Measurements from ENCODE around the gene ZNF362.
"Not testable (repeated sequence)": the region's sequence is repeated elsewhere in the genome, so short reads cannot be mapped to it uniquely, and the experiment has no call there.

Gene ZNF362

GRCh38 chr1:33287317-33287716 lies 31.0 kb downstream of the ZNF362 start:
- no peak for DNase-seq (ENCODE audit: low spot score)

- no peak for DNase-seq (ENCODE audit: low spot score)
These were observed 32.9 kb downstream of the ZNF362 start for GRCh38 chr1:33288976-33289857.

- no peak for DNase-seq (ENCODE audit: low spot score)
These were observed 33.5 kb downstream of the ZNF362 start for GRCh38 chr1:33289858-33290154.

- DNase-seq (ENCODE audit: low spot score) = not testable (repeated sequence)
These were observed 34.3 kb downstream of the ZNF362 start for GRCh38 chr1:33290615-33291014.

DNA sequence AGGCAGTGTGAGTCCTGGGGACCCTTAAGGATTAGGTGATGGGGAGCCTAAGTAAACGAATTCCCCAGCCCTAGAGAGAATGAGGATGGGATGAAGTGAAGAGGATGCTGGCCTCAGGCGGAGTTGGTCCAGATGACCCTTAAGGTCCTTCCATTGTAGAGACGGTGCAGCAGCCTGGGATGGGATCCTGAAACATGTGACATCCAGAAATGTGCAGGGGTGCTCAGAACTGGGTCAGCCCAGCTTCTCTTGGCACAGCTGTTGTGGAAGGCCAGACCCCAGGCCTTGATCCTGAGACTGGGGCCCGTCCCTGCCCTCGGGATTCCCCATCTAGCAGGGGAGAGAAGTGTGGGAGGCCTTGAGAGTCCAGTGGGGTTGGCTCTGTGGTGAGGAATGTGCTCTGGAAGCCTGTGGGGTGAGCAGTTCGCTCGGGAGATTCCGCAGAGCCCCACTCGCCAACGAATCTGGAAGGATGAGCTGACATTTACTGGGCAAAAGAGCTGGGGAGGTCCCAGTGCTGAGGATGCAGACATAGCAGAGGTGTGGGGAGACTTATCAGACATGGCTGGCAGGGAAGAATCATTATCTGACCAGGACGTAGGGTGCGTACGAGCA lies 36.5 kb downstream of the ZNF362 start:
- no peak for DNase-seq (ENCODE audit: low spot score)

GRCh38 chr1:33294071-33295010 lies 38.0 kb downstream of the ZNF362 start:
- DNase-seq (ENCODE audit: low spot score) = no peak

DNA sequence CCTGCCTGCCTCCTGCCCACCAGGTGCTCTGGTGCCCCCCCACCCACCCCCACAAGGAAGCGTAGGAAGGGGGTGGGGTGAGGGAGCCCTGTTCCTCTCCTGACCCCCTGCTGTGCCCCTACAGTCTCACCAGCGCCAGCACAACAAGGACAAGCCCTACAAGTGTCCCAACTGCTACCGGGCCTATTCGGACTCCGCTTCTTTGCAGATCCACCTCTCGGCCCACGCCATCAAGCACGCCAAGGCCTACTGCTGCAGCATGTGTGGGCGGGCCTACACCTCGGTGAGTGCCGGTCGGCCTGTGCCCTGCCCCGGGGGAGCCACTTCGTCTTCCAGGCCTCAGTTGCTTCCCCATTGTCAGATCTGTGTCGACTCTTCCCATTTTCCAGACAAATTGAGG lies 38.7 kb downstream of the ZNF362 start:
- no peak for DNase-seq (ENCODE audit: low spot score)

DNA sequence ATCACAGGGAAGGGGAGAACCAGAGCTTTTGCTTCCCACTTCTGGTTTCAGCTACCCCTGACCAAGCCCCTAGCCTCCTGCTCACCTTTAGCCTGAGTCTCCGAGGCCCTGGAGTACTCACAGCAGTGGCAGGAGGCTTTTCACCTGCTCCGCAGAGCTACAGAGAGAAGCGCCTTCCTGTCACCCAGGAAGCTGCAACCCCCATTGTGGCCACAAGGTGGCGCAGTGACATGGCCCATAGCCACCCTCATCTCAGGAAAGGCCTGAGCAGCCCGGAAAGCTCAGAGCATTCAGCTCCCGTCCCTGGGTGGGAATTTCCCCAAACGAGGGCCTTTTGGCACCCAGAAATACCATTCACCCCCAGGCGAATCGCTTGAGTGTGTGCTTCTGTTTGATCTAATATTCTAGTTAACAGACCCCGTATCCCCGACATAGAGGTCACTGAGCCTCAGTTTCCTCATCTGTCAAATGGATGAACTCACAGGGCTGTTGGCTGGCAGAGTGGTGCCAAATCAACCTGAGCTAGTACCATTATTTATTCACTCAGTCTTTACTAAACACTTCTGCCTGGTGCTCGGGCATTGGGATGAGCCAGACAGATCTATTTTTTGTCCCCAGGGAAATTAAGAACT lies 39.3 kb downstream of the ZNF362 start:
- DNase-seq (ENCODE audit: low spot score) = peak; percentile 86

DNA sequence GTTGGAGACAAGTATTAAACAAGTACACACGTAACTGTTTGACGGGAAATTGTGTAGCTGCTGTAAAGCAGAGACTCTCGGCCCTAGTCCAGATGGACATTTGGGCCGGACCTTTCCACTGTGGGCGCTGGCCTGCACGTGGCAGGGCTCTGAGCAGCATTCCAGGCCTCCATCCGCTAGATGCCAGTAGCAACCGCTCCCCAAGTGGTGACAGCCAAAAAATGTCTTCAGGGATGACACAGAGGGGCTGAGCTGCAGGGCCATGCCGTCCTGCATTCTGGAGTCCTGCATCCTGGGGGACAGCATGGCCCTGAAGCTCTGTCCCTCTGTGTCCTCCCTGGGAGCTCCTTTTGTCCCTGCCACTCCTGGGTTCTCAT lies 39.8 kb downstream of the ZNF362 start:
- DNase-seq (ENCODE audit: low spot score) = no peak

GRCh38 chr1:33296824-33297223 lies 40.5 kb downstream of the ZNF362 start:
- DNase-seq (ENCODE audit: low spot score) = no peak

- no peak for DNase-seq (ENCODE audit: low spot score)
These were observed 41.8 kb downstream of the ZNF362 start for GRCh38 chr1:33297911-33298622.

DNA sequence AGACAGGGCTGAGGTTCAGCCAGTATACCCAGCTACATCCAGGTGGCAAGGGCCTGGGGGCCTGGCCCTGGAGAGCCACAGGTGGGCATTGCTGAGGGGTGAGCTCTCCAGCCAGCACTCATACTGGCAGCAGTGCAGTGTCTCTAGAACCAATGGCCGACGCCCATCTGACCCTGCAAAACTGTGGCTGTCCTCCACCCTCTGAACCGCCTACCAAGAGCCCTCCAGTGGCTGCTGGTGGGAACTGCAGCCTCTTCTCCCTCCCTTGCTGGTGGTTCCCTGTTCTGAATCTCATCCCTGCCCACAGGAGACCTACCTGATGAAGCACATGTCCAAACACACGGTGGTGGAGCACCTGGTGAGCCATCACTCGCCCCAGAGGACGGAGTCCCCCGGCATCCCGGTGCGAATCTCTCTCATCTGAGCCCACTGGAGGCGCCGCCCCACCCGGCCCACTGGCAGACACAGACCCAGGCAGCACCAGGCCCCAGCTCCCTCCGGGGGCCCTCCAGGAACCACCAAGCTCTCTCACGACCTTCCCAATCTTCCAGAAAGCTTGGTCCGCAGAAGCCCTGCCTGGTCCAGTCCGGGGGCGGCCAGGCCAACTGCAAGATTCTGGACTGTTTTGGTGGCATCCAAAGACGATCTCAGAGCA lies 42.5 kb downstream of the ZNF362 start:
- DNase-seq (ENCODE audit: low spot score) = peak; percentile 75

DNA sequence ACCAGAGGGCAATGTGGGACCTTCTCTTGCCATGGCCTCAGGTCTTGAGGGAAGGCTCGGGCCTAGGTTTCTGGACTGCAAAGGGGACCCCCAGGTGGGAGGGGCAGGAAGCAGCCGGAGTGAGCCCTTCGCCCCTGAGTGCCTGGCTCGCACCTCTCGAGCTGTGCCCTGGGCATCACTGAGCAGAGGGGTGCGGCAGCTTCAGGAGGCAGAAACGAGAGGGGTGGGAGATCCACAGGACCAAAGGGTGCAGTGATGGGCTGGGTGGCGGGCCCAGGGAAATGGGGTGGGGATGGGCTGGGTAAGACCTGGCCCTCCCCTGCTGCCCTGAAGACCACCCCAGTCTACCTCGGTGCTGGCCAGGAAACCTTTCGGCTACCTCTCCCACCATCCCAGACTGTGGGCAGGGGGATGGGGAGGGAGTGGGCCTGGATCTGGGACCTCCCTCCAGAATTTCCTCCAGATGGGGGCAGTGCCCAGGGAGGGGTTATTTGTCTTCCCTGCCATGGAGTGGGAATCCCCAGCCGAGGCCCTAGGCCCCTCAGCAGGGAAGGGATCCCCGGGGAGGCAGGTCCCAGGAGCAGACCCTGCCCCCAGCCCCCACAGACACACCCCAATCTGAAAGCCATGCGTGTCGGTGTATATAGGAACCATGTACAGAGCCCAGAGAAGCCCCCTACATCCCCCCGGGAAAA lies 43.3 kb downstream of the ZNF362 start:
- DNase-seq (ENCODE audit: low spot score) = no peak

GRCh38 chr1:33300673-33301072 lies 44.4 kb downstream of the ZNF362 start:
- DNase-seq (ENCODE audit: low spot score) = no peak

DNA sequence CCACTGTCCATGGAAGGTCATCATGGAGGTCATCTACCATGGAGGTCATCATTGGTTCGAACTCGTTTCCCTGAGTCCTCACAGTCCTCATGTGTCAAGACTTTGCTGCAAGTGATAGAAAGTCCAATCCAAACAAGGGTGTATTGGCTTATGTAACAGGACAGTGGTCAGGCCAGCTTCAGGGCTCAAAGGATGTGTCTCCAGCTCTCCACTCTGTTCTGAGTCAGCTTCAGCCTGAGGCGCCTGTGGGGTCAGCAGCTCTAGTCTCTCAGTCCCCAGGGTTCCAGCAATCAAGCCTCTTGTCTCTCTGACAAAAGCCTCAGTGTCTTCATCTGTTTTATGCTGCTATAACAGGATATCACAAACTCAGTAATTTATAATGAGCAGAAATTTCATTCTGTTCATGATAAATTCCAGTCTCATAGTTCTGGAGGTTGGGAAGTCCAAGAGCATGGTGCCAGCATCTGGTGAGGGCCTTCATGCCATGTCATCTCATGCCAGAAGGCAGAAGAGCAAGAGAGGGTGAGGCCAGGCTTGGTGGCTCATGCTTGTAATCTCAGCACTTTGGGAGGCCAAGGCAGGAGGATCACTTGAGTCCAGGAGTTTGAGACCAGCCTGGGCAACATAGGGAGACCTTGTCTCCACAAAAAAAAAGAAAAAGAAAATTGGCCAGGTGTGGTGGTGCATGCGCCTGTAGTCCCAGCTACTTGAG lies 45.1 kb downstream of the ZNF362 start:
- DNase-seq (ENCODE audit: low spot score) = no peak

GRCh38 chr1:33302325-33302724 lies 46.0 kb downstream of the ZNF362 start:
- DNase-seq (ENCODE audit: low spot score) = no peak

DNA sequence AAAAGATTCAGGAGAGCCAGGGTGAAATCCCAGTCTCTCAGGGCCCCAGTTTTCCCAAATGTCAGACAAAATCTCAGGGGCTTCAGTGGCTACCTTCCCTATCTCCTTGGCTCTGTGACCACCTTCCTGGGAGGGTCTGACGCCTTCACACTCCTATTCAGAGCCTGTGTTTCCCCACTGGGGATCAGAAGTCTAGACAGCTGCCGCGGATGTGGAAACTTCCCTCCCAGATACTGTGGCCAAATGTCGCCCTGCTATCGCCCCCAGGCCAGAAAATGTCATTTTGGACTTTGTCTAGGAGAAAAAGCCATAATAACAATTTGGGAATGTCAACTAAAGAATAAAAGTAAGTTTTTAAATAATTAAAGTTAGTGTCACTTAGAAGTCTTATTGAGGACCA lies 48.7 kb downstream of the ZNF362 start:
- DNase-seq (ENCODE audit: low spot score) = no peak

- DNase-seq (ENCODE audit: low spot score) = no peak
These were observed 49.7 kb downstream of the ZNF362 start for GRCh38 chr1:33305816-33306652.

Data from germinal center (tissue), 1 donor.